OCI-LY7 (cell line): ENCODE results near the gene RPS6KA3.

Experiments
- EZH2phosphoT487 ChIP-seq: fragments of 200-600 bp; sonication (generic); IDR thresholded peaks from 2 replicates; pipeline ENCODE4 v1.6.1; 2018; ENCODE audit warnings: low read depth, borderline replicate concordance, mild to moderate bottlenecking, mixed run types, antibody characterized with exemption, low read length, moderate library complexity, mixed read lengths
- TF ChIP-seq, protein P1 (sequence below): fragments of 200-600 bp; sonication (generic); conservative IDR thresholded peaks from 2 replicates; pipeline ENCODE4 v1.5.1; 2014; ENCODE audit warnings: mild to moderate bottlenecking, antibody characterized with exemption, low read length, moderate library complexity, mixed read lengths

- TF ChIP-seq, protein P1, sequence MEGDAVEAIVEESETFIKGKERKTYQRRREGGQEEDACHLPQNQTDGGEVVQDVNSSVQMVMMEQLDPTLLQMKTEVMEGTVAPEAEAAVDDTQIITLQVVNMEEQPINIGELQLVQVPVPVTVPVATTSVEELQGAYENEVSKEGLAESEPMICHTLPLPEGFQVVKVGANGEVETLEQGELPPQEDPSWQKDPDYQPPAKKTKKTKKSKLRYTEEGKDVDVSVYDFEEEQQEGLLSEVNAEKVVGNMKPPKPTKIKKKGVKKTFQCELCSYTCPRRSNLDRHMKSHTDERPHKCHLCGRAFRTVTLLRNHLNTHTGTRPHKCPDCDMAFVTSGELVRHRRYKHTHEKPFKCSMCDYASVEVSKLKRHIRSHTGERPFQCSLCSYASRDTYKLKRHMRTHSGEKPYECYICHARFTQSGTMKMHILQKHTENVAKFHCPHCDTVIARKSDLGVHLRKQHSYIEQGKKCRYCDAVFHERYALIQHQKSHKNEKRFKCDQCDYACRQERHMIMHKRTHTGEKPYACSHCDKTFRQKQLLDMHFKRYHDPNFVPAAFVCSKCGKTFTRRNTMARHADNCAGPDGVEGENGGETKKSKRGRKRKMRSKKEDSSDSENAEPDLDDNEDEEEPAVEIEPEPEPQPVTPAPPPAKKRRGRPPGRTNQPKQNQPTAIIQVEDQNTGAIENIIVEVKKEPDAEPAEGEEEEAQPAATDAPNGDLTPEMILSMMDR, result no peak
- TF ChIP-seq EZH2phosphoT487, result no peak
These were observed 126.7 kb downstream of the RPS6KA3 start for GRCh38 chrX:20139966-20140365.
